Upper lobe of left lung (tissue), 6 donors: ENCODE measurements around the gene SMARCD3. TPM values are rescaled to one million over a fixed set of nuclear protein-coding genes. Genes with fewer than 3 reads are reported as not detected.

ENCODE experiments used
- ATAC-seq, 2 donors: fragments of 200-7000 bp; cut with Tn5 transposase; one replicate each; pipeline ENCODE4 v1.9.1; 2022; ENCODE audit warnings: mild to moderate bottlenecking in 2 of 2, moderate library complexity in 2 of 2; ENCODE audit not compliant: low FRiP score in 2 of 2
- DNase-seq, 2 donors: peaks; one replicate each; pipeline ENCODE4 v3.0.0-alpha.2; 2019 to 2020
- H3K27ac ChIP-seq, 4 donors: fragments of 200-600 bp; sonication (generic); one replicate each; pipeline ENCODE4 v1.5.1; 2016 to 2019
- H3K27me3 ChIP-seq, 4 donors: fragments of 200-600 bp; sonication (generic); one replicate each; pipeline ENCODE4 v1.5.1; 2017 to 2019
- H3K36me3 ChIP-seq, 4 donors: fragments of 200-600 bp; sonication (generic); one replicate each; pipeline ENCODE4 v1.5.1; 2016 to 2019
- H3K4me1 ChIP-seq, 4 donors: fragments of 200-600 bp; sonication (generic); one replicate each; pipeline ENCODE4 v1.5.1; 2018 to 2019
- H3K4me3 ChIP-seq, 4 donors: fragments of 200-600 bp; sonication (generic); one replicate each; pipeline ENCODE4 v1.5.1; 2017 to 2019; ENCODE audit warnings: mild to moderate bottlenecking in 2 of 4, moderate library complexity in 1 of 4
- H3K9me3 ChIP-seq, 4 donors: fragments of 200-600 bp; sonication (generic); one replicate each; pipeline ENCODE4 v1.5.1; 2018 to 2019
- CTCF ChIP-seq, 6 experiments: fragments of 450-650 bp in 4 of 6; fragments of 200-600 bp in 2 of 6; sonication (generic) in 2 of 6; IDR thresholded peaks; one replicate each; pipeline ENCODE4 v1.5.1; 2016 to 2019; ENCODE audit warnings: antibody characterized with exemption in 6 of 6
- EP300 ChIP-seq, 4 donors: sonication (generic); formaldehyde crosslinking; IDR thresholded peaks; one replicate each; pipeline ENCODE4 v1.5.1; 2017; ENCODE audit warnings: antibody characterized with exemption in 4 of 4, control low read depth in 2 of 4
- POLR2A ChIP-seq, 4 donors: fragments of 450-650 bp; IDR thresholded peaks; one replicate each; pipeline ENCODE4 v1.5.1; 2016 to 2017; ENCODE audit warnings: antibody characterized with exemption in 4 of 4, mild to moderate bottlenecking in 2 of 4
- POLR2AphosphoS5 ChIP-seq, 2 donors: sonication (generic); formaldehyde crosslinking; IDR thresholded peaks; one replicate each; pipeline ENCODE4 v1.5.1; 2017; ENCODE audit warnings: antibody characterized with exemption in 2 of 2
- WGBS, 2 donors: methylation state at CpG; one replicate each; pipeline ENCODE4 v1.1.5; 2017 to 2018; 5-methylcytosine and 5-hydroxymethylcytosine counted together
- total RNA-seq, 6 donors: library from RNA; depleted of rRNA in 4 of 6; stranded (reverse); fragments of >200 nt in 4 of 6; gene quantifications; one replicate each; pipeline versions ENCODE4 v1.1.0 to v1.2.1, GENCODE V29; 2016 to 2021
- donor health status: DM: no; HTN: no; CAD: no; lungs with moderate emphysema.
- donor health status: DM: no; HTN: yes; CAD: no; lungs with severe emphysema.

The SMARCD3 gene
- total RNA-seq, 6 donors from 2014 or later, result 32.8 to 63.9 (median 40.8) TPM

- peaks cover 16 to 35% (median 33%) of the 10 kb centered on the region in 4 donors for H3K36me3 ChIP-seq
- H3K27me3 ChIP-seq, result no peaks in the 10 kb centered on the region
- TF ChIP-seq POLR2A (IDR thresholded peaks at IDR 0.05) (no peak), EP300 (IDR thresholded peaks at IDR 0.05) (no peak), POLR2AphosphoS5 (IDR thresholded peaks at IDR 0.05) (no peak), CTCF (IDR thresholded peaks at IDR 0.05) (no peak)
- peak overlapping the region; percentile 58 to 97 (median 92) for H3K4me3 ChIP-seq
- H3K9me3 ChIP-seq, result no peaks in the 10 kb centered on the region
- ATAC-seq (no peak), DNase-seq (no peak)
- H3K27ac ChIP-seq, result peak overlapping the region; percentile 66 to 86 (median 78)
- 1 to 4% methylated on average over 15 of the region's 15 CpGs for WGBS, 2 donors
- H3K4me1 ChIP-seq, result peaks cover 16 to 28% (median 18%) of the 10 kb centered on the region in 4 donors
Measured at GRCh38 chr7:151226560-151226874, 22.0 kb downstream of the SMARCD3 start.

GRCh38 chr7:151225948-151226510 is 22.5 kb downstream of the SMARCD3 start:
- Histone ChIP-seq H3K9me3 (no peaks in the 10 kb centered on the region), H3K27ac (peak overlapping the region in 1 of 4 donors; percentile 83), H3K4me3 (peak overlapping the region; percentile 58 to 97 (median 92)), H3K27me3 (no peaks in the 10 kb centered on the region), H3K36me3 (peaks cover 16 to 40% (median 37%) of the 10 kb centered on the region in 4 donors), H3K4me1 (peaks cover 16 to 27% (median 18%) of the 10 kb centered on the region in 4 donors)
- TF ChIP-seq CTCF (IDR thresholded peaks at IDR 0.05), result no peak
- TF ChIP-seq POLR2A (IDR thresholded peaks at IDR 0.05), result no peak
- TF ChIP-seq POLR2AphosphoS5 (IDR thresholded peaks at IDR 0.05), result no peak
- no peak for TF ChIP-seq EP300 (IDR thresholded peaks at IDR 0.05)
- DNase-seq (no peak), ATAC-seq (no peak)
- WGBS, 2 donors, result 53 to 55% methylated on average over 8 of the region's 8 CpGs

GRCh38 chr7:151223728-151224127 is 24.8 kb downstream of the SMARCD3 start:
- Histone ChIP-seq H3K4me3 (no peak overlapping the region), H3K27ac (no peak overlapping the region), H3K27me3 (no peaks in the 10 kb centered on the region), H3K9me3 (no peaks in the 10 kb centered on the region), H3K4me1 (peaks cover 16 to 27% (median 18%) of the 10 kb centered on the region in 4 donors), H3K36me3 (peaks cover 25 to 61% (median 56%) of the 10 kb centered on the region in 4 donors)
- 94 to 95% methylated on average over 14 of the region's 14 CpGs for WGBS, 2 donors
- TF ChIP-seq POLR2A (IDR thresholded peaks at IDR 0.05) (no peak), CTCF (IDR thresholded peaks at IDR 0.05) (no peak), EP300 (IDR thresholded peaks at IDR 0.05) (no peak), POLR2AphosphoS5 (IDR thresholded peaks at IDR 0.05) (no peak)
- DNase-seq (no peak), ATAC-seq (no peak)

GRCh38 chr7:151218170-151218569 is 30.3 kb downstream of the SMARCD3 start:
- no peak for DNase-seq
- ATAC-seq, result no peak
- Histone ChIP-seq H3K4me1 (no peaks in the 10 kb centered on the region), H3K27ac (no peak overlapping the region), H3K36me3 (peaks cover 32 to 98% (median 89%) of the 10 kb centered on the region in 4 donors), H3K4me3 (no peak overlapping the region), H3K27me3 (no peaks in the 10 kb centered on the region), H3K9me3 (no peaks in the 10 kb centered on the region)
- TF ChIP-seq POLR2AphosphoS5 (IDR thresholded peaks at IDR 0.05), result no peak
- TF ChIP-seq POLR2A (IDR thresholded peaks at IDR 0.05), result no peak
- no peak for TF ChIP-seq CTCF (IDR thresholded peaks at IDR 0.05)
- TF ChIP-seq EP300 (IDR thresholded peaks at IDR 0.05), result no peak
- WGBS, 2 donors, result 94 to 95% methylated on average over 9 of the region's 9 CpGs

- no peak for TF ChIP-seq EP300 (IDR thresholded peaks at IDR 0.05)
- TF ChIP-seq POLR2AphosphoS5 (IDR thresholded peaks at IDR 0.05), result no peak
- no peak for TF ChIP-seq POLR2A (IDR thresholded peaks at IDR 0.05)
- TF ChIP-seq CTCF (IDR thresholded peaks at IDR 0.05), result no peak
- Histone ChIP-seq H3K9me3 (no peaks in the 10 kb centered on the region), H3K27me3 (no peaks in the 10 kb centered on the region), H3K27ac (no peak overlapping the region), H3K4me1 (no peaks in the 10 kb centered on the region), H3K4me3 (no peak overlapping the region), H3K36me3 (peaks cover 17 to 80% (median 67%) of the 10 kb centered on the region in 4 donors)
- DNase-seq (no peak), ATAC-seq (no peak)
- WGBS, 2 donors, result 96 to 97% methylated on average over 4 to 5 of the region's 5 CpGs
Measured at GRCh38 chr7:151215396-151215795, 33.1 kb downstream of the SMARCD3 start.
